Activated CD4-positive, alpha-beta T cell treated with anti-CD3 and anti-CD28 coated beads, Interleukin-2, amount 50 U/mL, for 16 hours (primary cell): ENCODE measurements around the gene MRPL53.

Experiments
- DNase-seq: peaks from one replicate; pipeline ENCODE4 v3.0.0-alpha.2; 2020

Gene MRPL53

DNA sequence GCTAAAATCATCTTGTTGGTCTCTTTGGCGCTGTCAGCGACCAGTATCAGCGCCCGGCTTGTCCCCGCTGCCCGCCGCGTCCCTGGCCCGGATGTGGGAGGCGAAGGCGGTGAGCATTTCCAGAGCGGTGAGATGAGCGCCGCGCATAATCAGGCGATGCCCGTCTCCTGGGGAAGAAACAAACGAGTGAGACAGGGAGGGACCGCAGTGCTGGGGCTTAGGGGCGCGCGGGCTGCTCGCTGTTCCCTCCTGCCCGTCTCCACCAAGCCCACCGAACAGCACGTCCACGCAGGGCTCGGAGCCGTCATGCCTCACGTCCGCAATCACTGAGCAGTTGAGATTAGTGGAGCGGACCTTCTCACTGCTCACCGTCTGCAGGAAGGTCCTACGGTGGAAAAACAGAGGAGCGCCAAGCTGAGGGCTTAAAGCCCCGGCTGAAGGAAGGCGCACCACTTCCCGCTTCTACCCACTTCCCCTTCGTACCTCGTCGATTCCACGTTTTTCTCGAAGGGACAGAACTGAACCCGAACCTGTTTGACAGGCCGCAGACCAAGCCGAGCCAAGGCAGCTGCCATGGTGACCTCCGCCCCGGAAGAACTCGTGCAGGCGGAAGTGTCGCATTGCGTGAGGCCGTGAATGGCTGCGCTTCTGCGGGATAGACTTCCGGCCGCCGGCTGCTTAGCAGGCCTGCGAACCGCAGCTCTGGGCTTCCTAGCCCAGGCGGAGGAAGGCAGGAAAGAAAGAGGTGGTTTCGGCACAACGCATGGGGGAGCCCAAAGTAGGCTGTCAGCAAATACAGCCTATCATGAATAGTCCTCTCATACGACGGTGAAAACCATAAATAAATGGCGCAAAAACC is at the start of gene MRPL53:
Gene MRPL53 (minus strand): TSS at position 595 of the 859 bp plus-strand sequence. CDS start 20 bp downstream, at position 575.
- peak; percentile 97 for DNase-seq

DNA sequence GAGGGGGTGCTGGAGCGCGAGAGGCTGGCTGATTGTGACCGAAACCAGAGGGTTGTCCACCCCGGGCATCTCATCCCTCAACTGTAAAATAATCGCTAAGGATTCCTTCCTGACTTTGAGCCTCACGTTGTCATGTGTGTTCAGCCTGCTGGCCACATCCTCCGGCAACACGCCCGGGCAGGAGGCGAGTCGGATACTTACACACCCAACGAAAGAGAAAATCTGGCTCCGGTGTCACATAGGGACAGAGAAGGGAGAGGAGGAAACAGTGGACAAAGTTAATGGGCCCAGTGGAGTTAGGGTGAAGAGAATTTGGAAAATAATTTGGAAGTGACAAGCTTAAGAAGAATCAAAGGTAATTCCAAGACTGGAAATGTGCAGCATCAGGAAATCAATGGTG is 44.2 kb upstream of the MRPL53 start:
- no peak for DNase-seq

DNA sequence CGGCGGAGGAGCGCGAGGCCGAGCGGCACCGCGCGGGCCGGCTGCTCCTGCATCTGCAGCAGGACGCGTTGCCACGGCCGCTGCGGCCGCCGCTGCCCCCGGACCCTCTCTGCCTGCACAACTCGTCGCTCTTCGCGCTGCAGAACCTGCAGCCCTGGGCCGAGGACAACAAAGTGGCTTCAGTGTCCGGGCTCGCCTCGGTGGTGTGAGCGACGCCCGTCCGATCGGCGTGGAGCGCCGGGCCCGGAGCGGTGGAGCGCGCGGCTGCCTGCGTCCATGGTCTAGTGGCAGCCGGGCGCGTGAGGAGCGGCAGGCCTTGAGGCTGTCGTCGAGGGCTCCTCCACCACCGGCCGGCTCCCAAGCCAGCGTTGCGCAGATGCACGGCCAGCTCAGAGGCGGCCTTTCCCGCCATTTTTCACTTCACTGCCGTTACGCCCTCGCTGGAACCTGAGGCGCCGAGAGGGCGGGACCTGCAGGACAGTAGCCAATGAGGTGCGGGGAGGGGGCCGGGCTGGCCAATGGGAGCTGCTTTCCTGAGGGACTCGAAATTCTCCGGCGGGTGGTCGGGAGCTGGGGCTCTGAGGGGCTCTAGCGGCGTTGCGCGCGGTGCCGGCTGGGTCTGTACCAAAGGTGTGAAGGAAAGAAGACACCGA is 43.6 kb upstream of the MRPL53 start:
- DNase-seq, result peak; percentile 75

DNA sequence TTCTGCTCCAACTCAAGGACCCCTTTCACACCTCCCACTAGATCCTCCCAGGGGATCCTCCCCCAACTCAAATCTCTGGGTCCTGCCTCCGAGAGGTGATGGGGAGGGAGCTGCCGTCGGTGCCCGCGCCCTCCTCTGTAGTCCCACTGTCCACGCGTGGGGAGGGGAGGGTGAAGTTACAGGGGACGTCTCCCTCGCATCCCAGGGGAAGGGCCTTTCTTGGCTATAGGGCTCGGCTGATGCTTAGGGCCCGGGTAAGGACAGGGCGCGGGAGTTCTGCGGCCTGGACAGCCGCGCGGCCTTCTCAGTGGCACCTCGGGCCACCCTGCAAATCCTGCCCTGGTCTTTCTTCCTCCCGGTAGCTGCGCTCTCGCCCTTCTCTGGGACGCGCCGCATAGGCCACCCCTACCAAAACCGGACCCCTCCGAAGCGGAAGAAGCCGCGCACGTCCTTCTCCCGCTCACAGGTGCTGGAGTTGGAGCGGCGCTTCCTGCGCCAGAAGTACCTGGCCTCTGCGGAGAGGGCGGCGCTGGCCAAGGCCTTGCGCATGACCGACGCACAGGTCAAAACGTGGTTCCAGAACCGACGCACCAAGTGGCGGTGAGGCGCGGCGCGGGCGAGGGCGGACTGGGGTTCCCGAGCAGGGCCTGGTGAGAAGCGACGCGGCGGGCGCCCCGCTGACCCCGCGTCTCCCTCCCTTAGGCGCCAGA is 42.9 kb upstream of the MRPL53 start:
- DNase-seq, result no peak

DNA sequence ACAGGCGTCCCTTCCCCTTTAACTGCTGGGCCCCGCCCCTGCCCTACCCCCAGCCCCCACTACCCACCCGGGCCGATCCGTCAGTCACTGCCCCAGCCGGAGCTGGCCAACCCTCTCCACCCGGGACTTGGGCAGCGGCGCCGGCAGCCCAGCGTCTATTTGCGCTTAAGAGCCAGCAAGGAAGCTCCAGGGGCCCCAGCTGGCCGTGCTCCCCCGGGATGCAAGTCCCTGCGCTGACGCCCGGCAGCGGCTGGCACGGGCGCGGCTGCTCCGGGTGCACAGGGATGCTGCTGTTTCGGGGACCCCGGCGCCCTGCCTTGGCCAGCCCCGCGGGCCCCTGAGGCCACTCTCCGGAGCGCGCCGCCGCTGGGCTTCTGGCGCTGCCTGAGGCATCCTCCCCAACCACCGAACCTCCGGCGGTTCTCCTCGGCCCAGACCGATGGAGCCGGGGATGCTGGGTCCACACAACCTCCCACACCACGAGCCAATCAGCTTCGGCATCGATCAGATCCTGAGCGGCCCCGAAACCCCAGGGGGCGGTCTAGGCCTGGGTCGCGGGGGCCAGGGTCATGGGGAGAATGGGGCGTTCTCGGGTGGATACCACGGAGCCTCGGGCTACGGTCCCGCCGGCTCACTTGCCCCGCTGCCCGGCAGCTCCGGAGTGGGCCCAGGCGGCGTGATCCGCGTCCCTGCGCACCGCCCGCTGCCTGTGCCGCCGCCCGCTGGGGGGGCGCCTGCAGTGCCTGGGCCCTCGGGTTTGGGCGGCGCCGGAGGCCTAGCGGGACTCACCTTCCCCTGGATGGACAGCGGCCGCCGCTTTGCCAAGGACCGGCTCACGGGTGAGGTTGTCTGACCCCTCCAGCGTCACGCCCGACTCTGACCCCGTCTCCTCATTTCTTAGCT is 42.1 kb upstream of the MRPL53 start, which contains the start of gene TLX2:
Gene TLX2 (plus strand): TSS at position 83 of the 903 bp plus-strand sequence. CDS start 357 bp downstream, at position 440.
- no peak for DNase-seq

DNA sequence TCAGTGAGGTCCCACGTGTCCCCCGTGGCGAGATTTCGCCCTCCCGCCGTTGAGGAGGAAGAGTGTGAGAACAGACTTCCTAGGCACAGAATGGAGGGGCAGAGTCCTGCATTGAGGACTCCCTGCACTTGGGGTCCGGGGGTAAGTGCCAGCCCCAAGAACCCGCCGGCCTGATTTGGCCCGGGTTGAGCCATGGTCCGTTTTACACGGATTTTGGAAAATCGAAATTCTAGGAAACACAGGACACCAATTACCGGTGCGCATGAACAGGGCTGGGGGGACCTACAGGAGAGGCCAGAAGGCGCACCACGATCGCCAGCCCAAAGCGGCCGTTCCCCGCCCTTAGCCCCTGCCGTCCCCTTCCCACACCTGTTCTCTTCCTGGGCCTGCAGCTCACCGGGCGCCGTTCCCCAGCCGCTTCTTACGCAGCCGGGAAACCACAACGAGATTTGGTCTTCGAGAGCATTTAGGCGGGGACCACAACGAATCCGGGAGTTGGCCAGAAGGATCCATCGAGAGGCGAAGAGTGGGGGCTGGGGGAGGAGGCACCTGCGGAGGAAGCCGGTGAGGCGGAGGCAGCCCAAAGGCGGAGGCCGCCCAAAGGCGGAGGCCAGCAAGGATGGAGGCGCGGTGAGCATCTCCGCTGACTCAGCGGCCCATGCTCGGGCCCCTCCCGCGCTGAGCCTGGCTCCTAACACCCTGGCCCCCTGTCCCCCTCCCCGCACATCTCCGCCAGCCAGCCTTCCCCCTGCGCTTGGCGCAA is 41.3 kb upstream of the MRPL53 start:
- peak; percentile 28 for DNase-seq

DNA sequence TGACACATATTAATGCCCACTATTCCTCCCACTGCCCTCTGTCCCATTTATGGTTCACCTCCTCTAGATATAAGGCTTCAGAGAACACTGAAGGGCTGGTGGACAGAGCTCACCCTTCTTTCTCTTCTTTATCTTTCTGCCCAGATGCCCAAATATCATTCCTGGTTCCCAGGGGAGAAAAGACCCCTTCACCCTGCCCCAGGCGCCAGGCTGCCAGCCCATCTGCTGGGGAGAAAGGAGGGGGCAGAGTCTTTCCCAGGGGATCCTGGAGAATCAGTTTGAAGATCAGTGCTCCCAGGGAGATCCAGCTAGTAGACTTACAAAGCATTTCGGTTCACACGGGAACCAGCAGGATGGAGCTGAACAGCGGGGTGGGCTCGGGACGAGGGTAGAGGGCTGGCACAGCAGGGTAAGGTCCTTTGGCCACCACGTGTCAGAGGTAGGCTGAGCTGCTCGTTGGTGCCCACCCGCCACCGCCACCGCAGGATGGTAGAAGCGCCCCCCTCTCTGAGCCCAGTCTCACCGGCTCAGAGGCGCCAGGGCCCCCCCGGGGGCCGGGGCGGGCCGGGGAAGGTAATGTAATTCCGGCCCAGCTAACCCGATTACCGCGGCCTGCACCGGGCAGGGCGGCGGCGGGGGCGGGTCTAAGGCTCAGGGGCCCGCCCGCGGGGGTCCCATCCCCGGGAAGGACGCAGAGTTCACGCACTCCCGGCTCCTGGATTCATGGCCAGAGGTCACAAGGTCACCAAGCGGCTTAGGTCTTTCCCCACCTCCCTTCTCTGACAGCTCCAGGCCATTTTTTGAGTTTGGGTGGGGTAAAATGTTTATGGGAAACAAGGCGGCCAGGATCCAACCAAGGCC is 40.5 kb upstream of the MRPL53 start:
- no peak for DNase-seq

DNA sequence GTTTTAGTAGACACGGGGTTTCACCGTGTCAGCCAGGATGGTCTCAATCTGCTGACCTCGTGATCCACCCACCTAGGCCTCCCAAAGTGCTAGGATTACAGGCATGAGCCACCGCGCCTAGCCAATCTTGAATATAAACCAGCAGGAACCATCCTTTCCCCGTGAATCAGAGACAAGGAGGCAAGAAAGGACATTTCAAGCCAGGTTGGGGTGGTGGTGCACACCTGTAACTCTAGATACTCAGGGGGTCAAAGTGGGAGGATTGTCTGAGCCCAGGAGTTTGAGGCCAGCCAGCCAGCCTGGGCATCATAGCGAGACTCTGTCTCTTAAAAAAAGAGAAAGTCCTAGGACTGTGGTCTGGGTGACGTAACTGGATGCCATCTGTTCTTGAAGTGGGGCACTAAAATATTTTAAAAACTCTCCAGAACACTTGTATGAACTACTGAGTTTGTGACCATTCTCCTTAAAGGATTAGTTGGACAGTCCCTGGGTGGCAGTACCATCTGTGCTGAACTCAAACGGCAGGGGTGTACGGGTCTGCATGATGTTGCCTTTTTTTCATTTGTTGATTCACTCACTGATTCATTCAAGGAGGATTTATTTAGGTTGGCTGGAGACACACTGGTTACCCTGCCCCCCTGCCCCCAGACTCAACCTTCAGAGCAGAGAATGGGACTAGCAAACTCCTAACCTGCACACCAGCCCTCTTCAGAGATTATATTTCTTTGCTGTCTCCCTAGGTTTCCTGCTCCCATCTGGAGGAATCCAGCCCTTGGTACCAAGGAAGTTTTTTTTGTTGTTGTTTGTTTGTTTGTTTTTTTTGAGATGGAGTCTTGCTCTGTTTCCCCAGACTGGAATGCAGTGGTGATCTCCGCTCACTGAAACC is 38.9 kb upstream of the MRPL53 start:
- DNase-seq, result no peak

DNA sequence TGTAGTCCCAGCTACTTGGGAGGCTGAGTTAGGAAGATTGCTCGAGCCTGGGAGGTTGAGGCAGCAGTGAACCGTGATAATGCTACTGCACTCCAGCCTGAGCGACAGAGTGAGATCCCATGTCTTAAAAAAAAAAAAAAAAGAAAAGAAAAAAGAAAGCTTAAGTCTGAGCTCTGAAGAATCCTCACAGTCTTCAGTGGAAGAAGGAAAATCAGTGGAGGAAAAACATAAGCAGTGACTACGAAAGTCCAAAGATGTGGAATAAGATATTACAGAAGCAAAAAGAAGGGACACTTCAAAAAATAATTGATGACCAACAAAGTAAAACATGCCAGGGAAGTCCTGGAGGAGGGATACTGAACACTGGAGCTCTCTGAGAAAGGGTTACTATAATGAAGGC is 37.8 kb upstream of the MRPL53 start:
- DNase-seq, result no peak

DNA sequence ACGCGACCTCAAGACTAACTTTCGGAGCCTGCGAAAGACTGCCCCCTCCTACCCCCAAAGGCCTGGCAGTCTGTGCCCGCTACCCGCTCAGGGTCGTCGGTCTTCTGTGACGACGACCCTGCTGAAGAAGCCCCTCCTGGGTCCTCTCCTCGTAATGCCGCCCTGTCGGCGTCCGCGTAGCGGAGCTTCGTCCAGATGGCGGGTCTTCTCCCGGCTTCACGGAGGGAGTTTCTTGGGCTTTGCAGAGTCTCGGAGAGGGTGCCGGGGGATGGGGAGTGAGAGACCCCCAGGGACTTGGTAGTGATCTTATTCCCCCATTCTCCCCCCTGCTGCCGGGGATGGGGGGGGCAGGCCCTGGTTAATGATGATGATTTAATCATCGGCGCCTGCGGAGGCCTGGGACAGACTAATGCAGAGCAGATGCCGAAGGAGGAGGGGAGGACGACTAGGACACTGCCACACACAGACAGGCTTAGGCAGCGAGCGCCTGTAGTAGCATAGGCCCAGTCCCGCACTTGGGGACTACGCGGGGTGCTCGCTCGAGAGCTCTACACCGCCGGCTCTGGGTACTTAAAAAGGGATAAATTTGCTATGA is 35.5 kb upstream of the MRPL53 start:
- DNase-seq, result no peak

DNA sequence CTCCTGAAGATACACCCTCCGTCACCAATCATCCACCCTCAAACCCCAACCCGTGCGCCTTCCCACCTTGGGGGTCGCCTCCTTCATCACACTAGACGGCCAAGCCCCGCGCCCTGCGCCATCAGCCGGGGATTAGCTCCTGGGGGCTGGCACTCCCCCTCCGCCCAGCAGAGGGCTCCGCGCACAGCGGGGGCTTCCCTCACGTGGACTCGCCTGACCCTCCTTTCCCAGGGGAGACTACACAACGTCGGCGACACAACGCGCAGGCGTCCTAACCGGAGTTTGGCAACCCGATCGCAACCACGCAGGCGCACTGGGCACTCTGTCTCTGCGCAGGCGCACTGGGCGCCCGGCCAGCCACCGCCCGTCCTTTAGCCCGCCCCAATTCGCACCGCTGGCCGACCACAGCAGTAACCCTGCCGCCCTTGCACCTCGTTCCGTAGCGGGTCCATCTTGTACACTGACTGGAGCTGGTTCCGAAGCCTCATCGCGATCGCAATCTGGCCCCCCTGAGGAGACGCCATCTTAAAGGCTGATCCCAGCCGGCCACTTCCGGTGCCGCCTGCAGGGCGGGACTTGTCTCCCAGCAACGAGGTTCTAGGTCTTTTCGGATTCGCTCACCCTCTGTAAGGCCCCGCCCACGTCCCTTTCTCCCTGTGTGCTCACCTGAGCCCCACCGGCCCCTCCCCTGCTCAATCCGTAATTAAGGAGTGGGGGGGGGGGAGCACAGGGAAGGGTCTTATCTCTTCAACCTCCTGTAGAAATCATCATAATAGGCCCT is 34.9 kb upstream of the MRPL53 start, which contains the start of gene PCGF1:
Gene PCGF1 (minus strand): TSS at position 551 of the 781 bp plus-strand sequence. CDS start 27 bp downstream, at position 524.
- DNase-seq, result peak; percentile 99

DNA sequence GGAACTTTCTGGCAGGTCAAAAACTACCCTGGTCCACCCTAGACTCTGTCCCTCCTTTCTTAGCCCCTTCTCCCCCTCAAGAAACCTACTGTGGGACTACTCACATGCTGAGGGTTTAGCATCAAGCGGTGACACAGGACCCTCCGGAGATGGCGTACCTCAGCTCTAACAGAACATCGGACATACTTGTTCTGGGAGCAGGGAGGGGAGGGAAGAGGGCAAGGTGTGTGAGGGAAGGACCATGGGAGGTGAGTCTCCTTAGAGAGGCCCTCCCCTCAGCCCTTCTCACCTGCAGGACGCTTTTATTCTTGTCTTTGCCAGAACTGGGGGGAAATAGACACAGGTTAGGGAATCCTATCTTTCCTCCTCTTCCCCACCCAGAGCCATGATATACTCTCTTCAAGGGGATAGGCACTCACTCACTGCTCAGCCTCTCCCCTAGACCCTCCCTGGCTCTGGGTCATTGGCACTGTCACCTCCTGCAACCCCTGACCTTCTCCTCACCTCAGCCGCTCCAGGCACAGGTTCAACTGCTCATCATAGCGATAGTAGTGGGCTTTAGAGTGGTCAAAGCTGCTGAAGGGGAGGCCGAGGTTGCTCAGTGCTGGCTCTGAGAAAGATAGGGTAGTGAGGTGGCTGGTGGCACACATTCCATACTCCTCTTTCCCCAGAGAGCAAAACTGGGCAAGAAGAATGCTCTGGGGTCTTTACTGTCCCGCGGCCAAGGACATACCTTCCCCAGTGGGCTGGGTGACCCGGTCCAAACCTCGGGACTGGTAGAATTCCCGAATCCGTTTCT is 33.2 kb upstream of the MRPL53 start:
- no peak for DNase-seq

DNA sequence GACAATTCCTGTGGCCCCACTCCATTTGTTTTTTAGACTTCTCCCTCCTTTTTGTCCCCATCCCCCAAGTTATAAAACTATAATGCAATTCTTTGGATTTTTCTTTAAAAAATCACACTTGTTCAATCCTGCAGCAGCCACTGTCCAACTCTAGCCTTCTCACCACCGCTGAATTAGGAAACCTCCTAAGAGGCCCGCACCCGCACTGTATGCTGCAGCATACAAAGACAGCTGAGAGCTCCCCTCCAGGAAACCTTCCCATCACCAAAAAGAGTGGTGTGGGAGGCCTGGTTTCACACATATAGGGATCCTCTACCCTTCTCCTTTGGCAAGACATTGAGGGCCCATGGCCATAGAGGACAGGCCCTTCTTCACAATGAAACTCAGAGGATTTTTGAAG is 32.1 kb upstream of the MRPL53 start:
- no peak for DNase-seq

DNA sequence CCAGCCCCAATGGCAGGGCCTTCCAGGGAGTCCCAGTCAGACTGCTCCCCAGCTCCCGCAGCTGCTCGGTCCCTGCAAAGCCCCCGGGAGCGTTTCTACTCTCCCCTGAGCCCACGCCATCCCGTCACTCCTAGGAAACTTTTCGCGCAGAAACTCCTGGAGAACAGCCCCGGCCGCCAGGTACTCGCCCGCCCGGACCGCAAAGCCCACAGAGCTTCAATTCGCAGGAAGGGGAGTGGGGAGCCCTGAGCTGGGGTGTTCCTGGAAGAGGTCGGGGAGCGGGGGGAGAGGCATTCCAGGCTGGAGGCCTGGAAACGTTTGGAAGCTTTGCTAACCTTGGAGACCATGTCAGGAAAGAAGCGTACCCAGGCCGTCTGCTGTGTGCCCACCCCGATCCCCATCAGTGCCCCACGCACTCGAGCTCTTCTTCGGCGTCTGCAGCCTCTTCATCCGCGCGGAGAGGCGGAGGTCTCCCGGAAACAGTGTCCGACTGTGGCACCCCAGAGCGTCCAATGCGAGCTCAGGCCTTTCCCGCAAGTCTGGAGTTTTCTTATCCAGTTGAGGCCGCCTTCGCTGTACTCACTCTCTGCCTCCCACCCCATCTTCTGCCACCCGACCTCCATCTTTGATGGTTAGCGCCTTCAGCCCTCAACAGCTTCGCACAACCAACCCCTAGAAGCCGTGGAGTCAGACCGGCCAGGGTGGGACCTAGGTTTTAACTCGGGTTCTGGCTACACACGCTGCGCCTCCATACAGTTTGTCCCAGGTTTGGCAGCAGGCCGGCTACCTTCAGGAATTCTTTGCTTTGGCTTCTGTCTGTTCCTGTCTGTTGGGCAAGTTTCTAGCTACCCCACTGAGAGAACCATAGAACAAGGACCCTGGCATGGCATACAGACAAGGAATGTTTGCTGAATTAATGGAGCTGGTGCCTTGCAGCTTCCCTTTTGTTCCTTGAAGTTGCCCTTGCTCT is 31.3 kb upstream of the MRPL53 start:
- DNase-seq, result no peak

DNA sequence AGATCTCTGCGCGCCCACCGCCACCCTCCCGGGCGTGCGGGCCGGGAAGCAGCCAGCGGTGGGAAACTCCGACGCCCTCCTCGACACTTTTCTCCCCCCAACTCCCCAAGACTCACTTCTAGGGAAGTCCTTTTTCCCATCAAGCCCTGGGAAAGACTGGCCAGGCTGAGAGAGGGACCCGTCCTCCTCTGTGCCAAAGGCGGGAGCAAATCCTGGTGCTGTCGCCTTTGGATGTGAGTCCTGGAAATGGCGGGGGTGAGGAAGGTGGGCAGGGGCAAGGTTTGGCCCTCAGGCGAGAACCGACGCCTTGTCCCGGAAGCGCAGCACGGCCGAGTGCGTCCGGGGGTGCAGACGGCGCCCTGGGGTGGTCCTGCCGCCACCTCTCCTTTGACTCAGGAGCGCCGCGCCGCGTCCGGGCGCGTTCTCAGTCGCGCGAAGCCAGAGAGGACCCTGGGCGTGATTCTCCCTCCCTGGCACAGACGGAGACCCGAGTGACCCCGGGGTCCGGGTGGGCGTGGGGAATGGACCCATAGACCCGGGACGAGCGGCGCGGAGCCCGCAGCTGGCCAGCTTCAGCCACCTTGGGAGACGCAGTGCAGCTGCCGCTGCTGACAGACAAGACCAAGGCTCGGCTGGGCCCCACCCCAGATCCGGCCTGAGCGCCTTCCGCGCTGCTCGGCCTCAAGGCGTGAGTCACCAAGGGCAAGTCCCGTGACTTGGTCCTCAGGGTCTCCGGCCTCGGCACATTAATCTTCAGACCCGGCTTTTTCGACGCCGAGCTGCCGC is 30.4 kb upstream of the MRPL53 start:
- peak; percentile 78 for DNase-seq
